DOHH2 (cell line): ENCODE results near the gene TMEM60.

Source experiments
- H3F3A ChIP-seq: fragments of 200-600 bp; sonication (generic), shearing (Covaris generic); 2 replicates; pipeline ENCODE4 v1.6.0; 2016; ENCODE audit warnings: antibody characterized with exemption, mild to moderate bottlenecking; ENCODE audit not compliant: control insufficient read depth, insufficient read depth
- H3K27ac ChIP-seq: fragments of 200-600 bp; sonication (generic); 2 replicates; pipeline ENCODE4 v1.5.1; 2014; ENCODE audit warnings: low read depth, mild to moderate bottlenecking, low read length, moderate library complexity
- H3K27me3 ChIP-seq: fragments of 200-600 bp; sonication (generic); 2 replicates; pipeline ENCODE4 v1.6.1; 2014; ENCODE audit warnings: mild to moderate bottlenecking, low read length, mixed read lengths; ENCODE audit not compliant: control insufficient read depth
- H3K36me3 ChIP-seq: fragments of 200-600 bp; sonication (generic); 2 replicates; pipeline ENCODE4 v1.6.1; 2014; ENCODE audit warnings: mild to moderate bottlenecking, low read length, moderate library complexity, mixed read lengths; ENCODE audit not compliant: control insufficient read depth
- H3K4me1 ChIP-seq: fragments of 200-600 bp; sonication (generic); 2 replicates; pipeline ENCODE4 v1.6.1; 2014; ENCODE audit warnings: mild to moderate bottlenecking, low read length, mixed read lengths; ENCODE audit not compliant: control insufficient read depth
- H3K4me2 ChIP-seq: fragments of 200-600 bp; sonication (generic); 2 replicates; pipeline ENCODE4 v1.6.0; 2014; ENCODE audit warnings: mild to moderate bottlenecking, low read length, moderate library complexity
- H3K4me3 ChIP-seq: fragments of 200-600 bp; sonication (generic); 2 replicates; pipeline ENCODE4 v1.5.1; 2014; ENCODE audit warnings: mild to moderate bottlenecking, low read length, mixed read lengths
- H3K79me2 ChIP-seq: fragments of 200-600 bp; sonication (generic); 2 replicates; pipeline ENCODE4 v1.6.1; 2014; ENCODE audit warnings: mild to moderate bottlenecking, low read length, mixed read lengths; ENCODE audit not compliant: control insufficient read depth
- H3K9me2 ChIP-seq: fragments of 200-600 bp; sonication (generic); replicated peaks from 2 replicates; pipeline ENCODE4 v1.6.1; 2014; ENCODE audit warnings: mild to moderate bottlenecking, low read length, mixed read lengths; ENCODE audit not compliant: control insufficient read depth
- H3K9me3 ChIP-seq: fragments of 200-600 bp; sonication (generic); 2 replicates; pipeline ENCODE4 v1.6.1; 2014; ENCODE audit warnings: antibody characterized with exemption, low read length, mixed read lengths; ENCODE audit not compliant: control insufficient read depth, insufficient read depth
- H4K20me1 ChIP-seq: fragments of 200-600 bp; sonication (generic); 2 replicates; pipeline ENCODE4 v1.6.0; 2014; ENCODE audit warnings: low read depth, mild to moderate bottlenecking, antibody characterized with exemption, low read length, moderate library complexity; ENCODE audit not compliant: control insufficient read depth, insufficient read depth
- CTCF ChIP-seq: fragments of 200-600 bp; sonication (generic); IDR thresholded peaks from one replicate; pipeline ENCODE4 v1.5.1; 2014; ENCODE audit warnings: antibody characterized with exemption, mild to moderate bottlenecking, low read depth, low read length; ENCODE audit not compliant: poor library complexity, severe bottlenecking
- EZH2phosphoT487 ChIP-seq: fragments of 200-600 bp; sonication (generic); IDR thresholded peaks from 2 replicates; pipeline ENCODE4 v1.6.1; 2017; ENCODE audit warnings: borderline replicate concordance, mild to moderate bottlenecking, antibody characterized with exemption, low read length, moderate library complexity, mixed read lengths

Gene TMEM60

DNA sequence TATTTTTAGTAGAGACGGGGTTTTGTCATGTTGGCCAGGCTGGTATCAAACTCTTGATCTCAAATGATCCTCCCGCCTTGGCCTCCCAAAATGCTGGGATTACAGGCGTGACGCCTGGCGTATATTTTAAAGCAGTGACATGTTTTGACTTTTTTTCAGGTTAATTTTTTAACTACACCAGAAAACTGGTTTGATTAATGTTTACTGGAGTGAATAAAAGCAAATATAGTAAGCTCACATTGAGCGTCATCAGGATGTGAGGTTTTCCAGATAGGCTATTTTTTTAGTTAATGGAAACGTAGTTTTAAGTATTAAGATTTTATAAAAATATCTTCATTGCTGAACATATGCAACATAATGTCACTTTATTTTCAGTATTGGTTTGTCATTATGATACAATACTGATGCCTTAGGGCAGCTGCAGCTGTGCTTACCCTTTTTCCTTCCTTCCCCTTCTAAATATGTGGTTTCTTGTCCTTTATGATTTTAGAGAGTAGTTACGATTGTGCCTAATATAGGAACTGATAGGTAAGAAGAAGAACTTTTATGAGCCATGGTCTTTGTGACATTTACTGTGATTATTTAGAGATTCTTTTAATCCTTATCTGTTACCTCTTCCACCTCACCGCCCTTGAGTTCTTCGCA lies 37.3 kb downstream of the TMEM60 start:
- H3F3A ChIP-seq, result peaks cover 24% of the 10 kb centered on the region
- H3K4me3 ChIP-seq, result no peak overlapping the region
- TF ChIP-seq EZH2phosphoT487, result no peak
- TF ChIP-seq CTCF, result no peak

DNA sequence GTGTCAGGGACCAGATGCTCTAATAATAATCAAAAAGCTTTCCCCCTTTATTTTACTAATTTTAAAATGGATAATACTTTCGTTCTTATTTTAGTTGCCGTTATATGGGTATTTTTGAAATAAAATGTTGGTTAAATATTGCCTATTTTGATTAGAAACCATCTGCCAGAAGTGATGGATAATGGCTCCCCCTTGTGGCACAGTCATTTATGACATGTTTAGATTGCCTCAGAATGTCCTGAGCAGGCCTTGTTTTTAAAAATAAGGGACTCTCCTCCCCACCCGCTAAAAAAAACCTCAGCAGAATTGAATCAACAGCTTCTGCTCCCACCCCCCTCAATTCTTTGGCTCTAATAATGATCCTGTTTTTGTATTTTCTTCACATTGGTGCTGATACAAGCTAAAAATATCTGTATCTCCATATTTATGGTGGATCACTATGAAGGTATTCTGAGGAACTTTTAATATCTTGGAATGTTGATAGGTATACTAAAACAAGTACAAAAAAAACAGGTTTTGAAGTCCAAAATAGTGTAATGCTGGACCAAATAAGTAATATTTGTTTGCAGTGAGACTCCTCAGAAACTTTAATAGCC lies 38.8 kb downstream of the TMEM60 start:
- Histone ChIP-seq H3K79me2 (peaks cover 90% of the 10 kb centered on the region), H3K36me3 (peaks cover 22% of the 10 kb centered on the region), H3K9me3 (no peaks in the 10 kb centered on the region), H3K9me2 (no peaks in the 10 kb centered on the region), H4K20me1 (peaks cover 15% of the 10 kb centered on the region), H3K4me3 (no peak overlapping the region), H3F3A (peaks cover 24% of the 10 kb centered on the region), H3K4me1 (peaks cover 39% of the 10 kb centered on the region), H3K4me2 (peak overlapping the region; percentile 38), H3K27ac (no peak overlapping the region), H3K27me3 (no peaks in the 10 kb centered on the region)
- TF ChIP-seq EZH2phosphoT487 (no peak), CTCF (peak; percentile 92)

More for the DNA sequence above, 37.3 kb downstream of the TMEM60 start:
- Histone ChIP-seq H3K27me3 (no peaks in the 10 kb centered on the region), H3K9me3 (no peaks in the 10 kb centered on the region), H3K4me2 (peak overlapping the region; percentile 24; the same call in 1 of the 2 replicates), H3K79me2 (peaks cover 88% of the 10 kb centered on the region), H3K27ac (no peak overlapping the region), H3K9me2 (no peaks in the 10 kb centered on the region), H3K4me1 (peaks cover 39% of the 10 kb centered on the region), H4K20me1 (peaks cover 14% of the 10 kb centered on the region), H3K36me3 (peaks cover 29% of the 10 kb centered on the region)

GRCh38 chr7:77757589-77757988 lies 40.6 kb downstream of the TMEM60 start:
- Histone ChIP-seq H3K79me2 (peaks cover 89% of the 10 kb centered on the region), H3K9me3 (no peaks in the 10 kb centered on the region), H3F3A (peaks cover 24% of the 10 kb centered on the region), H3K4me3 (no peak overlapping the region), H3K27ac (no peak overlapping the region), H4K20me1 (peaks cover 14% of the 10 kb centered on the region), H3K4me1 (peaks cover 34% of the 10 kb centered on the region), H3K36me3 (peaks cover 23% of the 10 kb centered on the region), H3K9me2 (no peaks in the 10 kb centered on the region), H3K27me3 (no peaks in the 10 kb centered on the region), H3K4me2 (no peak overlapping the region)
- no peak for TF ChIP-seq EZH2phosphoT487
- no peak for TF ChIP-seq CTCF
